HG03432 (cell line): ENCODE results near the gene PHC2.

Source experiments
- ATAC-seq: cut with Tn5 transposase; IDR thresholded peaks from one replicate; pipeline ENCODE4 v1.9.1; 2021; ENCODE audit warnings: mild to moderate bottlenecking, moderate library complexity; ENCODE audit not compliant: unreplicated experiment

PHC2 gene

DNA sequence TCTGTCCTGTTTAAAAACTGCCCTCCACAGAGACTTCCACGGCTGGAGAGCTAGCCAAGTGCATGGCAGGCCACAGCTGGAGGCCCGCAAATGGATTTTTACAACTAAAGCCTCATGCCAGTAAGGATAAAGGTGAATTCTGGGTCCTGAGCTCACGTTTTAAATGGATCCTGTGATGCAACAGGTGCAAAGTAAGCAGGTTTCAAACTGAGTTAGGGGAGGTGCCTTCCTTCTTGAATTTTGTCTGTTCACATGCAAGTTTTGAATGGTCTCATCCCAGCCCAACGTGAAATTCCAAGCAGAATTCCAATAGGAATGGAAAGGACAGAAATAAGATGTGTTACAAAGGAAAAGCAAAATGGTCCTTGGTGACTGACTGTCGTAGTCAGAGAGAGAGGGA lies 73.8 kb downstream of the PHC2 start:
- ATAC-seq, result no peak

DNA sequence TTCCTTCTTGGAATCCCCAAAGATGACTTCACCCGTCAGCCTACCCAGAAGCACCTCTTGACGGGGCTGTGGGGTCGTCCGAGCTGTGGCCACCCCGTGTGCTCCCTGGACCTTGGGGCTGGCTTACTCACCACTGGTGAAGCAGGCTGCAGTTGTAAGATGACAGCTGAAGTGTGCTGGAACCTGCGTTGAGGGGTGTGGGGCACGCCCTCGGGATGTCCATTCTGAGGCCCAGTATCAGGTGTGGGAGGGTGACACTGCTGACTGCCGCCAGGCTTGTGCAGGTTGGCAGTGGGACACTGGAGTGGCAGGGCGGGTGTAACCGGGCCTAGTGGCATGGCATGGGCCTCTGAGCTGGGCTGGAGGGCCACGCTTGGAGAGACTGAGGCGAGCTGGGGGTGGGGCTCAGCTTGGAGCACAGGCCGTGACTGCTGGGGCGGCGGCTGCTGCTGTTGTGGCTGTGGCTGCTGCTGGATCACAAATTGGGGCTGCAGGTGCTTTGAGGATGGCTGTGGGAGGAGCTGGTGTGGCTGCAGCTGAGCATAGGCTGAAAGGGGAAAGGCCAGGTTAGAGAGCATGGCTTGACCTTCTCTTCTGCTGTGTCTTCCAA lies 76.1 kb downstream of the PHC2 start:
- ATAC-seq, result no peak

DNA sequence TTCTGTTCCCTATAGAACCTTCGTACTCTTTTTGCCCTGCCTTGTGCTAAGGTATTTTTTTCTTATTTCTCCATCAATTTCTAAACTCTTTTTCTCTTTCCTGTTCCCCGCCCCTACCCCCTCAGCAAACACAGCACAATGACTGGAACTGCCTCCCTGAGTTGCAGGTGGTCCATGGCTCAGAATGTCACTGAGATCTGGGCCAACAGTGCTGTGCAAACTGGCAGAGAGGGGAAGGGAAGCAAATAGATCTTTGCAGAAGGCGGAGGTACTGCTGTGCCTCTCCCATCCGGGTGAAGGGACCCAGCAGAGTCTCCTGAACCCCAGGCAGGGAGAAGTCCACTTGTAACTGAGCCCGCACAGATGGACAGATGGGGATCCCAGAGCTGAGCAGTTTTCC lies 77.4 kb downstream of the PHC2 start:
- no peak for ATAC-seq

DNA sequence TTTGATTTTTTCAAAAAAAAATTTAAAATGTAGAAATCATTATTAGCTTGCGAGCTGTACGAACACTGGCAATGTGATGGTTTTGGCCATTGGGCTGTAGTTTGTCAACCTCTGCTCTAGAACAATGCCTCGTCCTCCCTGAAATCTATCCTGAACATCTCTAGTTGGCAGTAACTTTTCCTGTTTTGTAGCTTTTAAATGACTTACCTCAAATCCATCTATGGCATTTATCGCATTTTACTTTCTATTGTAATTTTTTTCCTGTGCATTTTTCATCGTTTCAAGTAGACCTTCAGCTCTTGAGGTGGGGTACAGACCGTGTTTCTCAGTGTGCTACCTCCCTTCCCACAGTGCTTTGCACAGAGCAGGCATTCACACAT lies 79.6 kb downstream of the PHC2 start:
- ATAC-seq, result no peak

DNA sequence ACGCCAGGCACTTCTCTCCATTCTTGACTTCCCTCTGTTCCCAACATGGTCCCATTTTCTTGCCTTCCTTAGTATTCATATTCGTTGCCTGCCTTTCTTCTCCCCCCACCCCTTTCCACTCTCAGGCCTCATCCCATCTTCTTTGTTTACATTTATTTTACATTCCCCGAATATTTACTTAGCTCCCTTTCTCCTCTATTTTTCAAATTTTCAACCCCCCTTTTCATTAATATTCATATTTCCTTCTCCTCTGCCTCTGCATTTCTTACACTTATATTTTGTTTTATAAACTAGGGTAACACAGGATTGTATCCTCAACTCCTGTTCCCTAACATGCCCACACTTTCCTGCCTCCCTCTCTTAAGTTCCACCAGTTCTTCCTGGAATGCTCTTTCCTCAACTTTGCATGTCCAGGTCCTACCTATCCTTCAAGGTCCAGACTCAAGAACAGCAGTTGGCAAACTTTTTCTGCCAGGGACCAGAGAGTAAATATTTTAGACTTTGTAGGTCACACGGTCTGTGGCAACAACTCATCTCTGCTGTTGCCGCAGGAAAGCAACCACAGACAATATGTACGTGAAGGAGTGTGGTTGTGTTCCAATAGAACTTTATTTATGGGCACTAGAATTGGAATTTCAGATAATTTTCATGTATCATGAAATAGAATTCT lies 80.1 kb downstream of the PHC2 start:
- no peak for ATAC-seq

DNA sequence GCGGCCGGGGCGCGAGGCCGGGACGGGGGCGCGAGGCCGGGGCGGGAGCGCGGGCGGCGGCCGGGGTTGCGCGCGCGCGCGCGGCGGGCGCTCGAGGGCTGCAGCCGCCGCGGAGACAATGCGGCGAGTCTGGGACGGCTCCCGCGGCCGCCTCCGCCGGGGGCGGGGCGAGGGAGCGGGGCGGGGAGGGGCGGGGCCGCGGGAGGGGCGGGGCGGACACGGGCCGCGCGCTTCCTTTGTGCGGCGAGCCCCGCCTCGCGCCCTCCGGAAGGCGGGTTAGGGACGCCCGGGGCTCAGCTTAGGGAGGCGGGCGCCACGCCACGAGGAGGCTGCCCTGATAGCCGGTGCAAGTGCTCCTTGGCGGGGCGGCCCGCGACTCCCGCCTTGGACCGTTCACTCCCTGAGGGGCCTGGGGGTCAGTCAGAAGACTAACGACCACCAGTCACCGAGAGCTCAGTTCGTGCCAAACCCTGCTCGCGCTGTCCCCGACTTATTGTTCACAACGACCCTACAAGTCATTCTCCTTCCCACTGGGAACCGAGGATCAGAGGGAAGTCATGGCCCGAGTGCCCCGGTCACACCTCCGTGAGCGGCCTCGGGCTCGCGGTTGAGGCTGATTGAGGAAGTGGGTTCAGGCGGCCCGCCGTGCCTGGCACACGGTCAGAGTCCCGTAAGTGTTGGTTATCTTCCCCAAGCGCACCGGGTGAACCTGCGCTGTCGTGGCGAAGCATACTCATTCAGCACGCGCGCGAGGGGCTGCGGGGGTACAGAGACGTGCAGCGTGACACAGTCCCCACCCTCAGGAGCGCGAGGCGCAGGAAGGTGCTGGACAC lies 80.9 kb downstream of the PHC2 start:
- peak; percentile 75 for ATAC-seq

DNA sequence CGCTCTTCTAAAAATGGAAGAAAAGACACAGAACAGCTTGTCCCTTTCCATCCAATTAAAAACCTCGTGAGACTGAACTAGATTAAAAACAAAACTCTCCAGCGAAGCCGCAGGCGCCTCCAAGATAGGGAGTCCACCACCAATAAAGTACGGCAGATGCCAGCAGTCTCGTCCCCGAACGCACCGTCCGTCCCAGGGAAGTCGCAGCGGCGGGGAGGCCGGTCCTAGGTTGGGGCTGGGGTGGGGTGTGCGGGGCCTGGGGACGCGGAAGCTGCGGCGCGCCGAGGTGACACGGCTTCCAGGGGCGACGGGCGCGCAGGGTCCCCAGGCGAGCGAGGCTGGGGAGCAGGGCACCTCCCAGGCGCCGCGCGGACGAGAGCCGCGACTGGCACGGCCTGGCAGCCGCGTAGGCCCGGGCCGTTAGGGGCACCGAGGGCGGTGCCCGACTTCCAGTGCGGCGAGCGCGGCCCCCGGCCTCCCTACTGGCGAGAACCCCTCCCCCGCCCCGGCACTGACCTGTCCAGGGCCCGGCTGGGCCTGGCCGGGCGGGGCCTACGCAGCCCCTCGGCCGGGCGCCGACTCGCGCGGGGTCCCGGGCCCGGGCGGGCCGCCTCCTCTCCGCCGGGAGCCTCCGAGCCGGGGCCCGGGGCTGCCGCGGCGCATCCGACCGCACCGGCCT lies 81.7 kb downstream of the PHC2 start:
- peak; percentile 41 for ATAC-seq

DNA sequence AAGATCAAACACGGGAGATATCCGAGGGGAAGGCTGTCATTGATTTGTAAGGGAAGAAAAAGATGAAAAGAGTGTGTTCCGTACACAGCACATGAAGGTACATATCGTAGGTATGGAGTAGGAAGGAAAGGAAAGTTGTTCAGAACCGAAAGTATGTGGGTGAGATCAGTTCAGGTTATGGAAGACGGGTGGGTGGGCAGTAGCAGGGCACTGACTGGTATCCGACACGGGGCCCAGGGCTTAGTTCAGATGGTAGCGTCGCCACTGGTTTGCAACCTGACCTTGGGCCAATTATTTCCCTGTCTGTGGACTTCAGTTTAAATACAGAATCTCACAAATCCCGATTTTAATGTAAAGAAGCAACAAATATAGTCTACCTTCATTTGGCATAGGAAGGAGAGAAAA lies 82.2 kb downstream of the PHC2 start:
- no peak for ATAC-seq

DNA sequence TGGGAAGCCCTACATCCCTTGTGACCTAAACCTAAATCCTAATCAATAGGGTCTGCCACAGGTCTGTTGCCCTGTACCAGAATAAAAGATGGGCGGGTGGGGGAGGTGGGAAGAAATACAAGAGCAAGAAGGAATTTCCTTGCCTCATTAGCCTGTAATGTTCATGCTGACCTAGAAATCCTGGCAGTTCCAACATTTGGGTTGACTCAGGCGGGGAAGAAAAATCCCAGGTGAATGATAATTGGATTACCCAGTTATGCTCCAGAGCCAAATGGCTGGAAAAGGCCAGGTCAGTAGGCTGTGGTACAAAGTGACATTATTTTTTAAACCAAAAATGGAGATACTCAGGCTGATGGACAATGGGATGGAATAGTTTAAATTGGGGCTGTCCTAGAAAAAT lies 82.7 kb downstream of the PHC2 start:
- no peak for ATAC-seq

DNA sequence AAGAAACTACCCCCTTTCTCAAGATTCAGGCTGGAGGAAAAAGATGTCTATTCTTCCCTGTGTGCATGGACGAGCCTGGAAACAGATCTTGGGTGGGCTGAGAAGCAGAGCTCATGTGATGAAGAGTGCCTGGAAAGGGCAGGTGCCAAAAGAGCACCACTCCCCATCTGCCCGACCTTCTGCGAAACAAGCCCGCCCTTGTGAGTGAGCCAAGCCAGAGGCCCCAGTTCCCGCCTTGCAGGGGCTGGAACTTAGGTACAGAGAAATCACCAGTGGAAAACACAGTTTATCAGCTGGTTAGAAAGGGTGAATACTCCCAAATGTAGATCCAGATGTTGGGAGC lies 83.3 kb downstream of the PHC2 start:
- ATAC-seq, result no peak

DNA sequence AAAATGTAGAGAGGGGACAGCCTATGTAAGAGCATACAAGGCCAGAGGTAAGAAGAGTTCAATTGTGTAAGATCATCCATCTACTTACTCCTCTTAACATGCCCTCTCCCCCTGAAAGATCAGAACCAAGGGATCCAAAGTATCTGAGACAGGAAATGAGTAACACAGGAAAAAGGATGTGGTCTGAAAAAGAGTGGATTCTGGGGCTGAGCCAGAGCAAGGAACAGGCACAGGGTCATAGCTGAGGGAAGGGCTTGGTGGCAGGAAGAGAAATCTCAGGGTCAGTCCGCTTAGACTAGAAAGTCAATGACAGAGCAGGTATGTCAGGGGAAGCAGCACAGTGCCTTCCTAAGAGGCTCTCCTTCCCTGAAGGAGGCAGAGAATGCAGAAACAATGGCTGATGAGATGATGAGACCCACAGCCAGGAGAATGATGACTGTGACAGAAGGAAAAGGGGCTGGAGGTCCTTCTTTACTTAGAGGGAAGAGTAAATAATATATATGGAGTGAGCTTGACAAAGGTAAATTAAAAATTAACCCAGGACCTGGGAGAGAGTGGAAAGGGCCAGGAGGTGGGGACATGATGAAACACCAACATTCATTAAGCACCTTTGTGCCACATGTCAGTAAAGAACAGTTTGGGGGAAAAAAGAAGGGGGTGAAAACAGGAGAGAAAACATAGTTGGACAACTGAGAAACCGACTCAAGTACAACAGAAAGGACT lies 83.8 kb downstream of the PHC2 start:
- no peak for ATAC-seq

DNA sequence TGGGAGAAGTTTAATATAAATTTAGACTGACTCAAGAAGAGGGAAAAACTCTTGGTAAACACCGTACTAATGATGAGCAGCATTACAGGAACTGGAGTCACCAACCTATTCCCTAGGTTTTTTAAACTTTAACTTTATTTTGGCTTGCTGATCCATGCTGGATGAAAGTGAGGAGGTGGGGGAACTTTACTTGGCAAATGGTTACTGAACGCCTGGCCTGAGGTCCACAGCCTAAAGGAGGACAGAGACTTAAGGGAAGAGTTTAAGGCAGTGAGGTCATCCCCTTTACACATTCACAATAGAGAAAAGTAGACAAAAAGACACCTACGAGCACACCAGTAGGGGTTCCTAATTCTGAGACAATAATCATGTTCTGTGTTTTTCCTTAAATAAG lies 84.4 kb downstream of the PHC2 start:
- ATAC-seq, result no peak

DNA sequence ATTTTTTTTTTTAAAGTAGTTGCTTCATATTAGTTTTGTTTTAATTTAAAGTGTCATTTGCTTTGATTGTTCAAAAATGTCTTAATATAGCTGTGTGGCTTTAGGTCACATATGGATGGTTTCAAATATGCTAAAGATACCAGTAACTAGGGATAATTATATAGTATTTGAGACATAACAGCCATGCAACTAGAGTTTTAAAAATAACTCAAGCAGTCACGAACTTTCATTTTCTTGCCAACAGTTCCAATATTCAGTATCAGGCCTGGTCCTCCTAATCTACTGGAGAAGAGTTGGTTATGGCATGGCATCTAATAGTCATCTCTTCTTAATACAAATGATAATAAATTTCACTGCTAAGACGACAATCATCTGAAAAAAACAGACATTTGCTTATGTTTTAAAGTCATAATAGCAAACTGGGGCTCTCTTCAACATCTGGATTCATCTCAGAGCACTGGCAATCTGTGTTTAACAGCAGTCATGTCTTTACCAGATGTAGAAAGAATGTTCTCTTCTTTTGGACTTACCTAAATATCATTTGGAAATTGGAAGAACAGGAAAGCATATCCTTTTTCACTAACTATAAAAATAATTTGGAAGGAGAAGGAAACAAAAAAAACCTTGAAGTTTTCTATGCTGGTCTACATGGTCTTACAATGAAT lies 85.9 kb downstream of the PHC2 start:
- no peak for ATAC-seq

DNA sequence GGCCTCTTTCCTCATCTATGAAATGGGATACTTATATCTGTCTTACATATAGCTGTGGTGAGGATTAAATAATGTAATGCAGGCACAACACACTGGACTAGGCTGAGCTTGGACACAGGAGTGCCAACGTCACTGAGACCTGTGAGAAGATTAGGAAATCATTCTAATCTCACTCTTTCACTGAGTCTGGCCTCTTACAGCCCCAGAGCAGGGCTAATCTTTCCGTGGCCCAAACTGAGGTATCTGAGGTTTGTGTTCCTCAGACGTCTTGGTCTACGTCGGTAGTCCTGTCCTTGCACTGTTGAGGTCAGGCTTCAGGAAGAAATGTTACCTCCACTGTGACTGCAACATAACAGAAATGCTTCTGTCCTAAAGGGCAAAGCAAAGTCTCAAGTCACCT lies 87.4 kb downstream of the PHC2 start:
- no peak for ATAC-seq

DNA sequence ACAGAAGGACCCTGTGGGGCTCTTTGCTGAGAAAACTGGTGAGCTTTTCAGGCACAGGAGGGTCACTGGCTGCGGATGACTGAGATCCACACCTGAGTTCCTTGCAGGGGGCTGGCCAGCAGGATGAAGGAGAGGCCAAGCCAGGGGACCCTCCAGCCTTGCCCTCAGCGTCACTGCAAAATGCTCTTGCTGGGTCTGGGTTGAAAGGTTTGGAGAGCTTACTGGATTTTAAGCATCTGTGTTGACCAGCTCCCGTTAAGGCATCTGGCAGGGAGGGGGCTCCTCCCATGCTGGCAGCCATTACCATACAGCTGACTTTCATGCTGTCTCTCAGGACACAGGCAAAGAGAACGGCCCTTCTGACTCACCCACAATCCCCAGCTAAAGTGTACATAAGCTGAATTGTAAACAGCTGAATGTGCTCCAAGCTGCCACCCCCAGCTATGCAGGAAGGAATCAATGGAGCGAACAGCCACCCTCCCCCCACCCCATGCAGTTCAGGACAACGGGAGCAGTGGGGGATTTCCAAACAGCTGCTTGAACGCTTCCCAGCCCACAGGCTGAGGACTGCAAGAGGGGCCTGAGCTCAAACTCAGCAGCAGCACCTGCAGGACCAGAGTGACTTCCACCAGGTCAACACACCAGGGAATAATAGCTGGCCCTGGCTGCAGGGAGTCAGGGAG lies 88.7 kb downstream of the PHC2 start:
- no peak for ATAC-seq

DNA sequence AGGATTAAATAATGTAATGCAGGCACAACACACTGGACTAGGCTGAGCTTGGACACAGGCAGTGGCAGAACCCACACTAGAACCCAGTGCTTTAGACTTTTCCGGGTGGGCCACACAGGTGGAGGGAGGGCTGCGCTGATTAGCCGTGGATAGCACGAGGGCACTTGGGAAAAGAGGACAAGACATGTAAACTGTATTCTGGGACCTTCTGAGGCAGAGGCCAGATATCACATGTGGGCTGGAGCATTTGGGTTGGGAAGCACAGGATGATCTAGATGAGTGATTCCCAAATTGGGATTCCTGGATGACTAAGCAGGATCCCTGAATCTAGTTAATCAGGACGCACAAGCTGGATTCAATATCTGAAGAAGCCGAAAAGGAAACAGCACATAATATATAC lies 89.7 kb downstream of the PHC2 start:
- no peak for ATAC-seq

DNA sequence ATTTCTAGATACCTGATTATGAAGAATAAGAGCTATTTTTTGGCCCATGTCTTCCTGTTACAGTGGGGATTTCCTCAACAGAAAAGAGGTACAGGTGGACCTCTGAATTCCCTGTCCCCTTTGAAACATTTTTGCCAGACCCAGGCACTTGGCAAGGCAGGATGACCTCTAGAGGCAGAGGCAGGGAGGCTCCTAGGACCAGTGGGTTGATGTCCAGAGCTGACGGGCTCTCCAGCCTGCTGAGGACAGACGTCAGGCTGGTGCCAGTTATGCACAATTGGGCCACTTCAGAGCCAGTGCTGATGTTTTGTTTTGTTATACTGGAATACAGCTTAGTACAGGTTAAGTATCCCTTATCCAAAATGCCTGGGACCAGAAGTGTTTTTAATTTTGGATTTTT lies 91.5 kb downstream of the PHC2 start:
- ATAC-seq, result no peak

DNA sequence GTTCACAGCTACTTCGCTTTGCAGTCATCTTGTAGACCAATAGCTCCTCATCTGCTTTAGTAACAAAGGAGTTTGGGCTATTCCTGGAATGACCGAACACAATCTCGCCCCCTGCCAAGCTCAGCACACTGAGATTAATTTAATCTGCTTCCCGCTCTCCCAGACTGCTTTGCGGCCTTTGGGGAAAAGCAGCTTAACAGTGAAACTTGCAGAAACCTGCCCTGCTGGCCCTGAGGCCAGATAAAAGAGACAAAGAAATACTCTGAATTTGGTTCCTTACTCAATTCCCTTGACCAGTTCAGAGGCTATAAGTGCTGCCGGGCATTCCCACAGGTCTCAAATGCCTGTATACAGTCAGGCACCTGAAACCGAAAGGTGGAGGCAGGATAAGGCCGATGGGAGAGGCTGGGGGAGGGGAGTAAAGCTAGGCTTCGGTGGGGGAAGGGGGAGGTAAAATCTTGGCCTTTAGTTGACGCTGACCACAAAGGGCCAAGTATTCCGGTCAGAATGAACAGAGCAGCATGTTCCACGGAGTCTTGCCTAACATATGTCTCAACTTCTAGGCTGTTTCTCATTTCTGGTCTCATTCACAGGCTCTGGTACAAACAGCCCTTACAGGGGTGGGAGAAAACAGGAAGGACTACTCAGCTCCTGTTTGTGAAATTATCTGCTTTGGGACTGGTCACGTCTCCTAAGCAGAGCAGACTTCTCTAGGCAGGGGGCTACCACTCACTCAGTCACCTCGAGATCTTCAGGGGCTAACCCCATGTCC lies 92.3 kb downstream of the PHC2 start:
- ATAC-seq, result no peak

DNA sequence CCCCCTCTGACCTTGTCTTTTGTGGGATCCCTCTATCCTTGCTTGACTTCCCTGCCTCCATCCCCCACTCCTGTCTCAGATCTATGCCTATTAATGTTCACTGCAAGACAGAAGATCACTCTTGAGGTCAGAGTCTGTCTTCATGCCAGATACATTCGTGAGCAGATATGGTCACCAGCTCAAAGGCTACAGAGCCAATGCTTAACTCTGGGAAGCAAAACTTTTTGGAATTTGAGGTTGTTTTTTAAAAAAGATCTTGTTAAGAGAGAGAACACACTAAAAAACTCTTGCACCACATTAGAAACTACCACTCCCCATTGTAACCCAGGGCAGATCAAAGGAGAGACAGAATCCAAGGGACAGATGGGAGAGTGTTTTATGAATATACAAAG lies 92.9 kb downstream of the PHC2 start:
- ATAC-seq, result no peak
